Measurements from ENCODE around the gene HMSD.

DNA sequence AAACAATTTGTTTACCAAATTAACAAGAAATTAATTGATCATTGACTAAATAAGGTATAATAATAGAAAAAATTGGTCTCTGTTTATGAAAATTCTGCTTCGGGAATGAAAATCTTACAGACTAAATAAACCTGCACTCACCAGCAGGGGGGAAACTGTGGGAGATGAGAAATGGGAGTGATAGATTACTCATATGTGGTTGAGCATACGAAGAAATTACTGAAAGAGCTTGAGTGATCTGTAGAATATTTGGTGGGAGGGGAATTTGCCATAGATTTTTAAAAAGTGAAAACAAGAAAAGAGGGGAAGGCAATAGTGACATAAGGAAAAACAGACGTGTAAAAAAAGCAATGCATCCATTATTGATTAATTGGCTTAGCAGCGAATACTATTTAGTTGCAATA is 2.2 kb downstream of the HMSD start:
- TF ChIP-seq POLR2A (IDR thresholded peaks at IDR 0.05; ENCODE audit: low read length): no peak
- TF ChIP-seq GATA1 (IDR thresholded peaks at IDR 0.05; ENCODE audit: low read depth, low read length): no peak

Measured in erythroblast (primary cell).